ENCODE results near the gene OR2V2. TPM values are rescaled to one million over a fixed set of nuclear protein-coding genes. Genes with fewer than 3 reads are reported as not detected.

Gene OR2V2
- total RNA-seq, 1 experiment from 2014 or later, result not detected

GRCh38 chr5:181194489-181195248 lies 47.3 kb downstream of the OR2V2 start:
- H3K56ac ChIP-seq (ENCODE audit: insufficient read length, low read depth, low read length), result no peak overlapping the region
- no peak overlapping the region for H2BK20ac ChIP-seq (ENCODE audit: low read depth, low read length, poor library complexity, severe bottlenecking)
- peak; percentile 12; the same call in 1 of the 3 replicates for TF ChIP-seq CTCF (conservative IDR thresholded peaks at IDR 0.05)
- peaks cover 13% of the 10 kb centered on the region for H3K27me3 ChIP-seq (ENCODE audit: insufficient read depth, low read length)
- Mint-ChIP-seq H3K36me3 (ENCODE audit: insufficient read depth in 1 of 3, low read depth in 3 of 3) (peaks cover 0 to 2% (median 0%) of the 10 kb centered on the region in 3 experiments; a peak in 2 of 7 replicates), H3K27me3 (ENCODE audit: low read depth) (peaks cover 72% of the 10 kb centered on the region), H3K27ac (no peak overlapping the region), H3K4me1 (peaks cover 34 to 42% of the 10 kb centered on the region in 2 experiments), H3K4me3 (no peak overlapping the region; a peak in 1 of 5 replicates), H3K9me3 (no peaks in the 10 kb centered on the region)
- H3K18ac ChIP-seq (ENCODE audit: insufficient read length, low read depth, low read length), result no peak overlapping the region
- H3K9me3 ChIP-seq (ENCODE audit: control insufficient read depth, low read depth, low read length), result no peaks in the 10 kb centered on the region
- no peaks in the 10 kb centered on the region for H3K79me1 ChIP-seq (ENCODE audit: insufficient read depth, low read depth, low read length, poor library complexity, severe bottlenecking)
- no peak overlapping the region for H4K5ac ChIP-seq (ENCODE audit: insufficient read length, low read depth, low read length)
- H3K4me2 ChIP-seq (ENCODE audit: insufficient read depth, insufficient read length, low read length), result no peak overlapping the region
- H3K14ac ChIP-seq (ENCODE audit: insufficient read depth, low read length), result no peak overlapping the region
- H3K9ac ChIP-seq (ENCODE audit: extremely low read depth, insufficient read length, low read length), result no peak overlapping the region
- H4K20me1 ChIP-seq (ENCODE audit: control insufficient read depth, insufficient read depth, insufficient read length), result no peaks in the 10 kb centered on the region
- H4K8ac ChIP-seq (replicated peaks; ENCODE audit: insufficient read length, low read depth, low read length), result no peak overlapping the region
- H3K23me2 ChIP-seq (ENCODE audit: insufficient read length, low read depth, low read length, poor library complexity, severe bottlenecking), result peaks cover 18% of the 10 kb centered on the region
- H3K27ac ChIP-seq (ENCODE audit: insufficient read length, low read depth, low read length), result no peak overlapping the region
- H3K79me2 ChIP-seq (ENCODE audit: insufficient read depth, low read length), result no peaks in the 10 kb centered on the region
- H4K91ac ChIP-seq (ENCODE audit: insufficient read length, low read depth, low read length), result no peak overlapping the region
- no peak overlapping the region for H3K4ac ChIP-seq (ENCODE audit: low read depth, low read length)
- no peak overlapping the region for H2BK15ac ChIP-seq (ENCODE audit: low read depth, low read length)
- no peak overlapping the region for H2AK5ac ChIP-seq (ENCODE audit: insufficient read length, low read length)
- WGBS (ENCODE audit: extremely low coverage, insufficient read length, low lambda C conversion rate), result no CpG with 5 or more reads among the region's 21 CpGs
- H2BK12ac ChIP-seq (ENCODE audit: insufficient read length, low read depth, low read length), result no peak overlapping the region
- peak; percentile 64 for DNase-seq
- peaks cover 10% of the 10 kb centered on the region; the same call in 1 of the 2 replicates for H3K4me1 ChIP-seq (ENCODE audit: insufficient read depth, low read length)
- no peak overlapping the region for H3T11ph ChIP-seq (ENCODE audit: low read length)
- no peak overlapping the region for H3K23ac ChIP-seq (ENCODE audit: insufficient read length, low read depth, low read length)
- H2BK5ac ChIP-seq (ENCODE audit: insufficient read length, low read length), result no peak overlapping the region
- H2AFZ ChIP-seq (ENCODE audit: low read length), result no peak overlapping the region
- H2BK120ac ChIP-seq (ENCODE audit: low read depth, low read length, poor library complexity, severe bottlenecking), result no peak overlapping the region

Measured in H9 (cell line).